Measurements from ENCODE around the gene CEP97. TPM values are rescaled to one million over a fixed set of nuclear protein-coding genes. Genes with fewer than 3 reads are reported as not detected.

Gene CEP97
- total and polyA plus RNA-seq, 8 donors, result 0.31 to 19.6 (median 3.5) TPM

GRCh38 chr3:101819649-101820206 lies 95.3 kb downstream of the CEP97 start:
- DNase-seq, result no peak
- 87 to 93% (median 88%) methylated on average over 2 of the region's 2 CpGs for WGBS, 5 donors

More at GRCh38 chr3:101819649-101820206, 95.3 kb downstream of the CEP97 start:
- Histone ChIP-seq H3K9me3 (no peaks in the 10 kb centered on the region), H3K4me3 (no peak overlapping the region), H3K4me1 (peaks cover 0 to 24% (median 4%) of the 10 kb centered on the region in 4 donors), H3K36me3 (peaks cover 4 to 33% (median 16%) of the 10 kb centered on the region in 4 donors), H3K27ac (no peak overlapping the region), H3K27me3 (no peaks in the 10 kb centered on the region)
- intact Hi-C loops (cut with DNase I; ENCODE audit: low total_unique reads), result no loop called here
- TF ChIP-seq EP300 (IDR thresholded peaks at IDR 0.05), result no peak
- no peak for TF ChIP-seq POLR2A (IDR thresholded peaks at IDR 0.05)
- TF ChIP-seq CTCF (IDR thresholded peaks at IDR 0.05), result no peak

Other genes with a start within 250 kb of the CEP97 start
- gene SENP7, start 211.4 kb upstream of the CEP97 start, total RNA-seq, result 10 to 100 TPM in 4 of 5 donors, 1 to 10 TPM in 1; 1.4 to 93.1 (median 29.8) TPM
- gene SENP7, start 211.4 kb upstream of the CEP97 start, polyA plus RNA-seq, result 1 to 10 TPM; 3.1 to 7.3 (median 3.8) TPM
- gene TRMT10C, start 162.7 kb upstream of the CEP97 start, total RNA-seq, result 10 to 100 TPM in 2 of 5 donors, 1 to 10 TPM in 3; 1.4 to 33.6 (median 4.1) TPM
- gene TRMT10C, start 162.7 kb upstream of the CEP97 start, polyA plus RNA-seq, result 10 to 100 TPM; 13.1 to 16.8 (median 15.3) TPM
- gene PCNP, start 150.4 kb upstream of the CEP97 start, total RNA-seq, result 100 to 1,000 TPM in 1 of 5 donors, 10 to 100 TPM in 4; 21.7 to 163 (median 88.1) TPM
- 100 to 1,000 TPM in 1 of 3 donors, 10 to 100 TPM in 2; 81.9 to 160 (median 86.7) TPM for gene PCNP, start 150.4 kb upstream of the CEP97 start, polyA plus RNA-seq
- gene ZBTB11, start 47.5 kb upstream of the CEP97 start, total RNA-seq, result 10 to 100 TPM in 4 of 5 donors, 1 to 10 TPM in 1; 6.7 to 31.2 (median 28.3) TPM
- 1 to 10 TPM; 2.8 to 6.1 (median 4.7) TPM for gene ZBTB11, start 47.5 kb upstream of the CEP97 start, polyA plus RNA-seq
- 1,000 to 10,000 TPM in 3 of 5 donors, 100 to 1,000 TPM in 2; 461 to 3,349 (median 1,224) TPM for gene RPL24, start 37.9 kb upstream of the CEP97 start, total RNA-seq
- gene RPL24, start 37.9 kb upstream of the CEP97 start, polyA plus RNA-seq, result 1,000 to 10,000 TPM; 2,450 to 3,453 (median 2,754) TPM
- gene NXPE3, start 54.6 kb downstream of the CEP97 start, total RNA-seq, result 10 to 100 TPM in 3 of 5 donors, 1 to 10 TPM in 1, under 1 TPM in 1; 0.58 to 43.2 (median 10.1) TPM
- gene NXPE3, start 54.6 kb downstream of the CEP97 start, polyA plus RNA-seq, result 1 to 10 TPM; 2.2 to 3.7 (median 3.1) TPM
- 100 to 1,000 TPM in 2 of 5 donors, 10 to 100 TPM in 3; 37.1 to 199 (median 84.0) TPM for gene NFKBIZ, start 124.9 kb downstream of the CEP97 start, total RNA-seq
- gene NFKBIZ, start 124.9 kb downstream of the CEP97 start, polyA plus RNA-seq, result 10 to 100 TPM; 11.5 to 21.1 (median 14.4) TPM